NCI-H1092 (cell line): ENCODE results near the gene PRR23E.

Experiments
- DNase-seq: peaks from one replicate; lab custom pipeline; 2025; lab: John Stamatoyannopoulos, UW

The PRR23E gene

DNA sequence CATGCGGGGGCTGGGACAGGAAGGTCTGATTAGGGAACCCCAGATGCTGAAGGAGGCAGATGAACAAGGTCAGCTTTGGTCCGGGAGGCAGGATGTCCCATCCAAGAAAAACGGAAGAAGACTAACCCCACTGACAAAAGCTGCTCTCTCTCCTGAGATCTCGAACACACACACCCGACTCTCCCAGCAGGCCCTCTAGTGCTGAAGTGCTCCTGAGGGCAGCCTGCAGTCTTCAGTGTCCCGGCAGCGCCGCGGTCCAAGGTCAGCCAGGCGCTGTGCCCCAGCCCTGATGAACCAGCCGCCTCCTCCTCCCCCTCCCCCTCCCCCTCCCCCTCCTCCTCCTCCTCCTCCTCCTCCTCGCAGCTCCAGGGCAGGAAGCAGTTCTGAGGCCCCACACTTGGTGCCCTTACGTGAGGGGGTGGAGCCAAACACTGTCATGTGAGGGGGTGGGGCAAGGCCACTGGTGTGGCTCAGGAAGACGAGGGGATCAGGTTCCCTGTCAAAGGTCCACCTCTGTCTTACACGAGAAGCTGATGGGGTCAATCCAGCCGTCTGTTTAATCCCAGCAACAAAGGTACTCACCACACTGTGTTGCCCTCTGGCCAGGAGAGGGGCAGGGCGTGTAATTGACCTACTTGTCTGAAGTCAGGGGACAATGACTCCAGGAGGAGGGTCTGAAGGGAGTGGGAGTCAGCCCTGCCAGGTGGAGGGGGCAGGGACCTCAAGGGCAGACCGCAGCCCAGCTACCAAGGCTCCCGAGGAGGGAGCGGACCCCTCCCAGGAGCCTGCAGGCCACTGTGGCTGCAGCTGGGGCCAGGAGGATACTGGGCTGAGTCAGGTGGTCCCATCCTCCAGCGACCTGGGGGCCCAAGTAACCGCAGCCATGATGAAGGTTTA is 34.3 kb downstream of the PRR23E start:
- DNase-seq: no peak

GRCh38 chr3:127228866-127229265 is 35.9 kb downstream of the PRR23E start:
- no peak for DNase-seq

GRCh38 chr3:127233371-127233770 is 40.4 kb downstream of the PRR23E start:
- DNase-seq: no peak

DNA sequence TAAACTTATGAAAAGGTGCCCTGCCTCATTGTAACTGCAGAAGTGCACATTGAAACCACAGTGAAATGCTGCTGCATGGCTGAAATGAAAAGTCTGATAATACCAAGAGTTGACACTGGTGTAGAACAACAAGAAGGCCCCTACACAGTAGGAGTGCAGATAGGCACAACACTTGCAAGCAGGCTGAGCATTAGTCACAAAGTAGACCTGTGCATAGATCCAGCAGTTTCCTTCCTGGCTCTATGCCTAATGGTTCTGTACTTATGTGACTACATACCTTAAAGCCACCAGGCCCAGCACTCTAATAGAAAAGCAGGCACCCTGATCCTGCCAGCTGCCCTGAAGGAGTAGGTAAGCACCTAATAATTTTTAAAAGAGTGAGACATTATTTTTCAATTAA is 41.8 kb downstream of the PRR23E start:
- DNase-seq: no peak

DNA sequence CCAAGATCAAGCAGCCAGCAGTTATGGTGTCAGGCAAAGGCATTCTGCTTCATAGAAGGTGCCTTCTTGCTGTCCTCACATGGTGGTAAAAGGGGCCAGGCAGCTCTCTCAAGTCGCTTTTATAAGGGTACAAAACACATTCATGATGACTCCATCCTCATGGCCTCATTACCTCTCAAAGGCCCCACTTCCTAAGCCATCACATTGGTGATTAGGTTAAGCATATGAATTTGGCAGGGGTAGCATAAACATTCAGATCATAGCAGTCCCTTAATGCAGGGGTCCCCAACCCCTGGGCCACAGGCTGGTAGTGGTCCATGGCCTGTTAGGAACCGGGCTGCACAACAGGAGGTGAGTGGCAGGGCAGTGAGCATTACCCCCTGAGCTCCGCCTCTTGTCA is 42.8 kb downstream of the PRR23E start:
- DNase-seq: no peak

- no peak for DNase-seq
Observed at GRCh38 chr3:127237835-127238234, 44.9 kb downstream of the PRR23E start.

DNA sequence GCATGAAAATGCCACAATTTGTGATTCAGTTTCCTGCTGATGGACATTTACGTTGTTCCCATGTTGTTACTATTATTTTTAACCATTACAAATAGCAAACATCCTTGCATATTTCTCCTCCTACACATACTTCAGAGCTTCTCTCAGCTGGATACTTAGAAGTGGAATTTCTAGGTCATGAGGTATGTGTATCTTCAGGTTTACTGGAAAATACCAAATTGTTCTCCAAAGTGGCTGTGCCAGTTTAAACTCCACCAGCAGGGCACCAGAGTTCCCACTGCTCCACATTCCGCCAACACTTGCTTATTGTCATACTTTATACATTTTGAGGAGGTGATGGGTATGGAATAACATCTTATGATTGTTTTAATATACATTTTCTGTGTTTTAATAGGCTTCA is 45.7 kb downstream of the PRR23E start:
- DNase-seq: no peak

- DNase-seq: no peak
Observed at GRCh38 chr3:127247292-127247691, 54.4 kb downstream of the PRR23E start.
